Nephron progenitor cell (in vitro differentiated cells): ENCODE measurements around the gene KHSRP.

Experiments
- DNase-seq: peaks from one replicate; pipeline ENCODE4 v3.0.0; 2021
- H3K27ac Mint-ChIP-seq: 2 replicates; pipeline ENCODE4 v1.8.0; 2021; ENCODE audit warnings: mild to moderate bottlenecking, moderate library complexity, mixed read lengths
- H3K27me3 Mint-ChIP-seq: 2 replicates; pipeline ENCODE4 v1.8.0; 2021; ENCODE audit warnings: mild to moderate bottlenecking, low read depth, mixed read lengths; ENCODE audit not compliant: poor library complexity
- H3K36me3 Mint-ChIP-seq: 2 replicates; pipeline ENCODE4 v1.8.0; 2021; ENCODE audit warnings: low read depth, mixed read lengths
- H3K4me1 Mint-ChIP-seq: 2 replicates; pipeline ENCODE4 v1.8.0; 2021; ENCODE audit warnings: mixed read lengths
- H3K4me3 Mint-ChIP-seq: 2 replicates; pipeline ENCODE4 v1.8.0; 2021; ENCODE audit warnings: mild to moderate bottlenecking, moderate library complexity, mixed read lengths
- H3K9me3 Mint-ChIP-seq: 2 replicates; pipeline ENCODE4 v1.8.0; 2021; ENCODE audit warnings: mild to moderate bottlenecking, moderate library complexity, mixed read lengths
- CTCF ChIP-seq: fragments of 200-600 bp; sonication (generic); IDR thresholded peaks from 2 replicates; pipeline ENCODE4 v1.5.0; 2021; ENCODE audit warnings: antibody characterized with exemption

Gene KHSRP

DNA sequence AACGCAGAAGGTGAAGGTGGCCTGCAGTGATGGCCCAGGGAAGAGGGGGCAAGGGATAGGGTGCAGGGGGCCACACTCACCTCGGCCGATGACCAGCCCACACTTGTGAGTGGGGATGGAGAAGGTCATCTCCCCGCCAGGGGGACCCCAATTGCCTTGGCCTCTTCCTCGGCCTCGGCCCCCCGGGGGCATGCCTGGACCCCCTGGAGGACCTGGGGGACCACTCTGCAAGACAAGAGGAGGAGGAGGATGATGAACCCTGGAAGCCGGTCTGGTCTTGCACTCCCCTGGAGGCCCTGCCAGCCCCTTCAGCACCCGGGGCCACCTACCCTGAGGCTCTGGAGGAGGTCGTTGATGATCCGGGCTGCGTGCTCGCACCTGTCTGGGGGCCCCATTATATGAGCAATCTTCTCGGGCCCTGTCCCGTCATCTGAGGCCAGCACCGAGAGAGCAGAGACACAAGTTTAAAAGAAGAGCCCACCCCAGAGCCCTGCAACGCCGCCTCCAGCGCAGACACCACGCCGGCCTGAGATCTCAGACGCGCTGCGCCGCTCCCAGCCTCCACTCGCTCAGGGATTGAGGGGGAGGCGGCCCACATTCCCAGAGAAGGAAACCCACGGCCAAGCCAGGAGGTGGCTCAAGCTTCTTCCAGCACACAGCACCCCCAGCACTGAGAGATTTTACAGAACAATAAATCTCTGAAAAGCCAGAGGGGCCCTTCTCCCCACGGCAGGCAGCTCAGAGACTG lies 7.8 kb downstream of the KHSRP start:
- Mint-ChIP-seq H3K4me3 (no peak overlapping the region), H3K9me3 (no peaks in the 10 kb centered on the region), H3K36me3 (peaks cover 45% of the 10 kb centered on the region), H3K27me3 (no peaks in the 10 kb centered on the region), H3K4me1 (peaks cover 32% of the 10 kb centered on the region), H3K27ac (no peak overlapping the region)
- TF ChIP-seq CTCF = no peak
- DNase-seq = no peak

DNA sequence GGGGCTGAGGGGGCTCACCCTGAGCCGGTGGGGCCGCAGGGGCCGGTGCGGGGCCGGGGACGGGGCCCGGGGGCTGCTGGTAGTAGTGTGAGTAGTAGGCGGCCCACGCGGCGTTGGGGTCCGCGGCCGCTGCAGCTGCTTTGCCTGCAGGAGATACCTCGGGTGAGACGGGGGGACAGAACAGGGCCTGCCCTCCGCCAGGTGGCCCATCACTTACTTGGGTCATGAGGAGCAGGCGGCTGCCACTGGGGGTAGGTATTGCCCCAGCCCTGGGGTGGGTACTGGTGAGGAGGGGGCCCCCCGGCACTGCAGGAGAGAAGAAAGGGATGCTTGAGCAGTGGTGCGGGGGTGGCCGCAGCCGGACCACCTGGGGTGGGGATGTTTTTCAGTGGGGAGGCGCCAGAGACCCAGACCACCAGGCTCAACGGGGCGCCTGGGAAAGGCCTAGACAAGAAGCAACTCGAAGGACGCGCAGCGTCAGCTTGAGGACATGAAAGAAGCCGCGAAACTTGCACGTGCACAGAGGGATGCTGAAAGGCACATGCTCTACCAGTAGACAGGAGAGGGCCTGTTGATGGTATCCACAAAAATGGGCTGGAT lies 8.9 kb downstream of the KHSRP start:
- no peak for DNase-seq
- peaks cover 21% of the 10 kb centered on the region for H3K4me1 Mint-ChIP-seq
- H3K9me3 Mint-ChIP-seq = no peaks in the 10 kb centered on the region
- peaks cover 39% of the 10 kb centered on the region for H3K36me3 Mint-ChIP-seq
- H3K27me3 Mint-ChIP-seq = no peaks in the 10 kb centered on the region
- no peak overlapping the region for H3K27ac Mint-ChIP-seq
- H3K4me3 Mint-ChIP-seq = no peak overlapping the region
- TF ChIP-seq CTCF = no peak

GRCh38 chr19:6414793-6415590 lies 9.6 kb downstream of the KHSRP start:
- H3K27me3 Mint-ChIP-seq = no peaks in the 10 kb centered on the region
- no peak for TF ChIP-seq CTCF
- peak overlapping the region; percentile 97 for H3K27ac Mint-ChIP-seq
- H3K9me3 Mint-ChIP-seq = no peaks in the 10 kb centered on the region
- DNase-seq = no peak
- peaks cover 14% of the 10 kb centered on the region for H3K4me1 Mint-ChIP-seq
- no peak overlapping the region for H3K4me3 Mint-ChIP-seq
- H3K36me3 Mint-ChIP-seq = peaks cover 34% of the 10 kb centered on the region

DNA sequence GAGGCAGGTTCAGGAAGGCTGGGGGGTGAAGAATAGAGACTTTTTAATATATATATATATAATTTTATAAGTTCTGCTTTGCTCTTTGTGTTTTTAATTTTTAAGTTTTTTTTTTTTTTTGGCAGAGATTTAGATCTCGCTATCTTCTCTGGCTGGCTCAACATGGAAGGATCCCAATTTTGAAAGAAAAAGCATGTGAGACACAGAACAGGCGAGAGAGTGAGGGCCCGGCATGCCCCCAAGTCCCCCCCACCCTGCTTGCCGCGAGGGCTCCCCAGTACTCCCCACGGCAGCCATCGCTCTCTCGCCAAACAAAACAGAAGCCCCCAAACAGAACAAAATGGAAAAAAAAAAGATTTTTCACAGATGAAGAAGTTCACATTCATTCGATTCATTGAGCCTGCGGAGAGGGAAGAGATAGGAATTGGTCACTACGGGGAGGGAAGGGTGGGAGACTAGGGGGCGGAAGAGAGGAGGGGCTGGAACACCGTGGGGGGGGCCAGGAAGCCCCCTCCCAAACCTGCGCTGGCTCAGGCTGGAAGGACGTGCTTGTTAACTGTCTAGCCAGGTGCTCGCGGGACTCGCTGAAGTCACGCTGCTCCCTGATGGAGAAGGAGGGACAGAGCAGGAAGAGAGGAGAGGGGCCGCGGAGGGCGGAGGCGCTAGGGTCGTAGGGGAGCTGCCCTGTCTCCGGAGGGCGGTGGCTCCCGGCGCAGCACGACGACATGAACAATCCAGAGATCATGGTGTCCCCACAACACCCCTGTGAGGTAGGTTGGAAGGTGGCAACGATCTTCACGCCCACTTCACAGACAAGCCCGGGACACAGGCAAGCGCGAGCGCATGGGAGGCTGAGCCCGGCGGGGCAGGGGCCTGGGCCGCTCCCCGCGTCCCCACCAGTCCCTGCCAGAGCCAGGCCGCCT lies 10.6 kb downstream of the KHSRP start:
- peak overlapping the region; percentile 97 for H3K27ac Mint-ChIP-seq

More for the DNA sequence above, 10.6 kb downstream of the KHSRP start:
- H3K36me3 Mint-ChIP-seq = peaks cover 24% of the 10 kb centered on the region
- no peaks in the 10 kb centered on the region for H3K9me3 Mint-ChIP-seq
- peaks cover 10% of the 10 kb centered on the region for H3K4me1 Mint-ChIP-seq
- no peak for TF ChIP-seq CTCF
- no peaks in the 10 kb centered on the region for H3K27me3 Mint-ChIP-seq
- H3K4me3 Mint-ChIP-seq = no peak overlapping the region
- no peak for DNase-seq
